ENCODE data around the gene ARHGEF26.

Gene ARHGEF26

GRCh38 chr3:154275965-154276364, 154.8 kb downstream of the ARHGEF26 start:
- DNase-seq = no peak

DNA sequence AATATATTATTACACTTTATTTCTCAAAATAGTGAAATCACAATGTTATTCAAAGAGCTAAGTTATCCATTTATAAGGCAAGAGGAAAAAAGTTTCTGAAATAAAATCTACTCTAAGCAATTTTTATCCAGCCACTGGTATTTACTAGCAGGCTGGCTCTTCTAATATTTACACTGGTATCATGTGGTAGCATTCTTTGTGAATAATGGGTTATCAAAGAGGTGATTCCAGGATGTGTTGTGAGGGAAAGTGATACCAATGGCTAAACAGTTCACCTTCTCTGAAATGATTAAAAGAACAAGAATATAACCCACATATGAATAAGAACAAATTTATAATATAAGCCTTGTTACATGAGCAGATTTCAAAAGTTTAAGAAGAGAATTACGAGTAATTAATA, 159.0 kb downstream of the ARHGEF26 start:
- DNase-seq = no peak

DNA sequence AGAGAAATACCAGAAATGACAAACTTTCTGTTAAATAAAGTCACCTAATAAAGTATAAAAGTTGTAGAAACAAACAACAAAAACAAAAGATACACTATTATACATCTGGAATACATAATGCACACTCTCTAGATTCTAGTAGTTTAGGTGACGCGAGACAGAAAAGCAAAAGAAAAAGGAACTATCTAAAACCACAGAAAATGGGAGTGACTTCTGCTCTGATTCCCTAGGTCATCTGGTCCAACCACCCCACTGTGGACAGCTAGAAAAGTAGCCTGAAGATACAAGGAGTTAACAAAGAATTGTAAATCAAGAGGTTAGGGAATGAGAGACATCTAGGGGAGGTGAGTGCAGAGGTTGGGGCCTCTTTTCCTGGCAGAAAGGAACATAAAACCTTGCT, 164.0 kb downstream of the ARHGEF26 start:
- DNase-seq = no peak

DNA sequence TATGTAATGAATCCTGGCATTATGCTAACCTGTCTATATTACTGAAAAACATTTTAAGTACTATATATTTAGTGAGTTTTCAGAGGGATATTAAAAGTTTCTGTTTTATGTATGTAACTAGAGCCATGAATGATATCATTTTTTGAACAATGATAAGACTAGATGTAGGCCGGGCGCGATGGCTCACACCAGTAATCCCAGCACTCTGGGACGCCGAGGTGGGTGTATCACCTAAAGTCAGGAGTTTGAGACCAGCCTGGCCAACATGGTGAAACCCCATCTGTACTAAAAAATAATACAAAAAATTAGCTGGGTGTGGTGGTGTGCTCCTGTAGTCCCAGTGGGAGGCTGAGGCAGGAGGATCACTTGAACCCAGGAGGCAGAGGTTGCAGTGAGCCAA, 169.0 kb downstream of the ARHGEF26 start:
- DNase-seq = no peak

GRCh38 chr3:154294016-154294415, 172.8 kb downstream of the ARHGEF26 start:
- DNase-seq = no peak

DNA sequence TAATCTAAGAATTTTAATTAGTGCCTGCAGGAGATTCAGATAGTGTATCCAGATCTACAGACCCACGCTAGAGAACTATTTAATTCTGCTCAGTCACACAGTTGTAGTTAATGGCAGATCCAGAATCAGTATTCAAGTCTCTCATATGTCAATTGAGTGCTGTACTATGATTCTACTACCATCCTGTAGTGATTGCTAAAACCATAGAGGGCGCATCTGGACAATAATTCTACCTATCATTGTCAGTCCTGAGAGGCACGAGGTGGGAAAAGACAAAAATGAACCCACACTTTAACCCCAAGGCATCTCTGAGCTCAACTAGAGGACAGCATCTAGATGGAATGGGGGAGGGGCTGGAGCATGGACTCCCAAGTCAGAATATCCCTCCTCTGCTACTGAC, 180.4 kb downstream of the ARHGEF26 start:
- no peak for DNase-seq

DNA sequence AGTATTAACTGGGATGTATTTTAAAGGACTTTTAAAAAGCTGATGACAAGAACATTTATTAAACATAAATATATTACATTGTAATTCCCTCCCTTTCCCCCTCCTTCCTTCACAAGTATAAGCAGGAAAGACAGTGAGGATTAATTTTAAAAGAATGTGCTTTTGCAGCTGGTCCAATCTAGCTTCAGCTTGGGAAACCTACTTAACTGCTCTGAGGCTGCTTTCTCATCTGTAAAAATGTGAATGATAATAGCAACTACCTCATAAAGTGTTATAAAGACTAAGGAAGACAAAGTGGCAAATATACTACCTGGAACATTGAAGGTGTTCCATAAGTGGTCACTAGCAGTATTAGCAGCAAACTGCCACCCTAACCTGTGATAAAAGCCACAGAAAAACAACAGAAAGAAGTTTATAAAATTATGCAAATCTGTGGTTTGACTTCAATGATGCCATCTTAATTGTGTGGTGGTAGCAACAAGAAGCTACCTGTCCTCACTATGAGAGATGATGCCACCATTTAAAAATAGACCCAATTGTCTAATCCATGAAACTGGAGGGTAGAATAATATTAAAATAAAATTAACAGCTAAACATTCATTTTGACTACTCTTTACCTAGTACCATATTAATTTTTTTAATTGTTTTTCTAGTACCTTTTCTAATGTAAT, 183.1 kb downstream of the ARHGEF26 start:
- no peak for DNase-seq

GRCh38 chr3:154304936-154305335, 183.7 kb downstream of the ARHGEF26 start:
- no peak for DNase-seq

- no peak for DNase-seq
Observed at GRCh38 chr3:154307363-154307762, 186.2 kb downstream of the ARHGEF26 start.
